Measurements from ENCODE around the gene RIOK2.
"Not testable (repeated sequence)": the region's sequence is repeated elsewhere in the genome, so short reads cannot be mapped to it uniquely, and the experiment has no call there.

The RIOK2 gene

DNA sequence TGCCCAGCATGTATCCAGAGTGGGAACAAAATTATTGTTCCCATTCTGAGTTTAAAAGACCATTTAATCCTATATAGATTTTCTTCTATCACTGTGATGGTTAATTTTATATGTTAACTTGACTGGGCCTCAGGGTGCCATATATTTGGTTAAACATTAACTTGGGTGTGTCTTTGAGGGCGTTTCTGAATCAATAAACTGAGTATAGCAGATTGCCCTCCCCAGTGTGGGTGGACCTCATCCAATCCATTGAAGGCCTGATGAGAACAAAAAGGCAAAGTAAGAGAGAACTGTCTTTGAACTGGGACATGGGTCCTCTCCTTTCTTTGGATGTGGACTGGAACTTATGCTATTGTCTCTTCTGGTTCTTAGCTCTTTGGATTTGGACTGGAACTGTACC, 17.3 kb downstream of the RIOK2 start:
- no peak for DNase-seq

DNA sequence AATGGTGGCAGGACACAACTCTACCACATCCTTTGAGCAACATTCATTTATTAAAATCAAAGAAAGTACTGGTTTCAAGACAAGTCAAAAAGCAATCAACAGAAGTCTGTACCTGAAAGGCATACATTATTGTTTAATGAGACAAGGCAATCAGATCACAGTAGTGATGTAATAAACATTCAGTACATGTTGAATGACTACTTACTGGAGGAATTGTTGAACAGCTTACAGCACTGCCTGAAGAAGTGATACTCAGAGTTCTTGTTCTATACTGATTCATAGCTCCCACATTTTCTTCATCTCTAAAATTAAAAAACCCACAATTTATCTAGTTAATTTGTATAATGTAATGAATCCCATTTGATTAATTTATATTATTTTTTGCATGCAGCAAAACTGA, 18.2 kb downstream of the RIOK2 start:
- no peak for DNase-seq

DNA sequence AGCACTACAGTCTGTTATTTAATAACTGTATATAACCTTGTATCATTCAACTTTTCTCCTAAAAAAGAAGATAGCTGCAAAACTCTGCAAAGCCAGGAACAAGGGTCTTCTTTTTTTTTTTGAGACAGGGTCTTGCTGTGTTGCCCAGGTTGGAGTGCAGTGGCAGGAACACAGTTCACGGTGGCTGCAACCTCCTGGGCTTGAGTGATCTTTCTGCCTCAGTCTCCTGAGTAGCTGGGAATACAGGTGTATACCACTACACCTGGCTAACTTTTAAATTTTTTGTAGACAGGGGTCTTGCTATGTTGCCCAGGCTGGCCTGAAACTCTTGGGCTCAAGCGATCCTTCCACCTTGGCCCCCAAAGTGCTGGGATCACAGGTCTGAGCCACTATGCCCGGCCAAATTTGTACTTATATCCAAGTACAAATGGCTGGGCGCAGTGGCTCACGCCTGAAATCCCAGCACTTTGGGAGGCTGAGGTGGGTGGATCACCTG, 19.2 kb downstream of the RIOK2 start:
- no peak for DNase-seq

DNA sequence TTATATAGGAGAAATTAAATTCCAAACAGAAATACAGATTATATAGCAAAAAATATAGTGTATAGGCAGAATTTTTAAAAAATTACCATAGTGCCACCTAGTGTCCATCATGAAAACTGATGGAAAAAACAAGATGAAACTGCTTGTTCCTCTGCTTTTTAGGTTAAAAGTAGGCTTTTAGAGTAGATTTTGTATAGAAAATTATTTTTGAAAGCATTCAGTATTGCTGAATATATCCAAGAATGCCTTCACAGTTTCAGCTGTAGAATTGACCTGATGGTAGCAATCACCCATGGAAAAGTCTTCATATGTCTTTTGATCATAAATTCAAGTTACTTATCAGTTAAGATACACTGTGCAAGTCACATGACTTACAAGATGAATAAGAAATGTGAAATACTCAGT, 19.7 kb downstream of the RIOK2 start:
- DNase-seq: no peak

DNA sequence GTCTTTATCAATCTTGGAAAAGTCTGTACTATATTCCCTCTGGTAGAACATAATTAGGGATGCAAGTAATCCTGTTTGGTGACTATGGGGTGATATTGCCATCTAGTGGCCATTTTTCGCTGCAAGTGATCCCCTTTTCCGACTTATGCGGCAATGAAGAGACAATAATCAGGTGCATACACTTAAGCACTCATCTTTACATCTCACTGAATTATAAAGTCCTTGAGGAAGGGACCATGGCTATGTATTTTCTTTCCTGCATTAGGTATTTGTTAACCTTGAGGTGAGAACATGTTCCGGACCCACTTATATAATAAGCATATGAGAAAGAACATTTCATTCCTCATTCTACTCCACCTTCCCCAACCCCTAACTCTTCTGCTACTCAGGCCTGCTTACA, 21.0 kb downstream of the RIOK2 start:
- DNase-seq: peak; percentile 72

DNA sequence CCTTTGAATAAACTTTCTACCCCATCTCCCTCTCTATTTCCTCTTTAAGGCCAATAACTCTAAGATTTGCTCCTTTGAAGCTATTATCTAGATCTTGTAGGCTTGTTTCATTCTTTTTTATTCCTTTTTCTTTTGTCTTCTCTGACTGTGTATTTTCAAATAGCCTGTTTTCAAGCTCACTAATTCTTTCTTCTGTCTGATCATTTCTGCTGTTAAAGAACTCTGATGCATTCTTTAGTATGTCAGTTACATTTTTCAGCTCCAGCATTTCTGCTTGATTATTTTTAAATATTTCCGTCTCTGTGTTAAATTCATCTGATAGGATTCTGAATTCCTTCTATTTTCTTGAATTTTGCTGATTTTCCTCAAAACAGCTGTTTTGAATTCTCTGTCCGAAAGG, 25.4 kb downstream of the RIOK2 start:
- no peak for DNase-seq

DNA sequence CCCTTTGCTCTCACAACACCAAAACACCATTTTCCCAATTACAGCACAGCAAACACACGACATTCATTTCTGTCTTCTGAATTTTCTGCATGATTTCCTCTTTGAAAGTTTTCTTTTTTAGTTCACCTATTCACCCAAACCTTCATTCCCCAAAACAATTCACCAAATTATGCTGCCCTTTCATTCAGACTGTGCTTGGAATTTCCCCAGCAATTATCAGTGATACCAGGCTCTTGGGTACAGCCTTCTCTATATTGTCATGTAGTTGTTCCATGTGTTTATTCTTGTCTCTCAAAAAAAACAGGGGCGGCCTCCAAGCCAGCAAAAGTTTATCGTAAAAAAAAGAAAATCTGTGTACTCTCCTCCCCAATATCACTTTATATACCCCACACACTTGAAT, 31.7 kb downstream of the RIOK2 start:
- no peak for DNase-seq

DNA sequence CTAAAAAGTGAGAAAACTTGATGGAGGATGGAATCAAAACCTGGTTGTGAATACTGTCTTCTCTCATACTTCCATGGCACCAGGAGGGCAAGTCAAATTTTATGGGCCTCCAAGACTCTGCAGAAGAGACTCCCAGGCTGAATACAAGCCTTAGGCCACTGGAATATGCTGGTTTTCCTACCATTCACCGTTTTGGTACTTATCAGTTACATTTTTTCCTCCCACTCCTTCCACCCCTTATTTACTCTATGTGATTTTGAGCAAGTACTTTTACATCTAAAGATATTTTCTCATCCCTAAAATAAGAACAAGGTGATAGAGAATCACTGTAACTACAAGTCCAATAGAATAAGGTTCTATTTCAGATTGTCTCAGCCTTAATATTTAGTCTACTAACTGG, 32.6 kb downstream of the RIOK2 start:
- DNase-seq: no peak

DNA sequence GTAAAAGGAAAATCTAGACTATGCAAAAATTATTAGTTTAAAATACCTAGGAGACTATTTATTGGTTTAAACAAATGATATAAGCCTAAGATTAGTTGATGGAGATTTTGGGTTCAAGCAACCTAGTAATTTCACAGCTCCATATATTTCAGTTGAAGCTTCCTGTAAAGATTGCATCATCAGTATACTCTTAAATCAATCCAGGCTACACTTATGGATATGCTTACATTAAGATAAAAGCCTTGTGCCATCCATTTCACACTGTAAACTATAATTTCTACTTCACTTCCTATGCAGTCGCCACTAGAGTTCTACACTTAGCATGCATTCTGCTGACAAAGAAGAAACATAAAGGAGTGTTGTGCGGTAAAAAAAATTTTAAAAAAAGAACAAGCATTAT, 33.3 kb downstream of the RIOK2 start:
- no peak for DNase-seq

DNA sequence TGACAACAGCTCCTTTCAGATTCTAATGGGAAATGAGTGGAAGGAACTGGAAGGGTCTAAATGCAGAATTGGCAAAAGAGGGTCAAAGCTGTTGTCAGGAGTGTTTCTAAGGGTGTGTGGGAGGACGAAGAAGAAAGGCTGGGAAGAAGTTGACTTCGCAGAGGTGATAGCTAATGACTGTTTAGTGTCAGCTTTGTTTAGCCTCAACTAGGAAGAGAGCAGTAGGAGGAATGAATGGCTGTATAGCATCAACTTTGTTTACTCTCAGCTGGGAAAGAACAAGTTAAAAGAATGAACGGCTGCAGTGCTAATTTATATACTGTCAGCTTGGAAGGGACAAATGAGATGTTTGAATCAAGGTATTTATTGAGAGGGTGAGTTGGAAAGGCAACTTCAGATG, 34.8 kb downstream of the RIOK2 start:
- no peak for DNase-seq

DNA sequence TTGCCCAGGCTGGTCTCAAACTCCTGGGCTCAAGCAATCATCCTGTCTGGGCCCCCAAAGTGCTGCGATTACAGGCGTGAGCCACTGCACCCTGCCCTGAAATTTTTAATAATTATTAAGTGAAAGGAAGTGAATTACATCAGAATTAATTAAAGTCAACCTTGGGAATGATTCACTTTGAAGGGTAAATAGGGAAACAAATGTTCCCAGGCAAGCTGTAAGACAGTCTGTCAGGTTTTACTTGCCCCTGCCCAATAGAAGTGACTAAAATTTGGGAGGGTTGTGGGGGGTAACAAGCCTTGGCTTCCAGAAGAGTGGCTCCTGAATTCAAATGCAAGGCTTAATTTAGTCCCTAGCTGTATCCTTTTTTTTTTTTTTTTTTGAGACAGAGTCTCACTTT, 39.3 kb downstream of the RIOK2 start:
- DNase-seq: no peak

DNA sequence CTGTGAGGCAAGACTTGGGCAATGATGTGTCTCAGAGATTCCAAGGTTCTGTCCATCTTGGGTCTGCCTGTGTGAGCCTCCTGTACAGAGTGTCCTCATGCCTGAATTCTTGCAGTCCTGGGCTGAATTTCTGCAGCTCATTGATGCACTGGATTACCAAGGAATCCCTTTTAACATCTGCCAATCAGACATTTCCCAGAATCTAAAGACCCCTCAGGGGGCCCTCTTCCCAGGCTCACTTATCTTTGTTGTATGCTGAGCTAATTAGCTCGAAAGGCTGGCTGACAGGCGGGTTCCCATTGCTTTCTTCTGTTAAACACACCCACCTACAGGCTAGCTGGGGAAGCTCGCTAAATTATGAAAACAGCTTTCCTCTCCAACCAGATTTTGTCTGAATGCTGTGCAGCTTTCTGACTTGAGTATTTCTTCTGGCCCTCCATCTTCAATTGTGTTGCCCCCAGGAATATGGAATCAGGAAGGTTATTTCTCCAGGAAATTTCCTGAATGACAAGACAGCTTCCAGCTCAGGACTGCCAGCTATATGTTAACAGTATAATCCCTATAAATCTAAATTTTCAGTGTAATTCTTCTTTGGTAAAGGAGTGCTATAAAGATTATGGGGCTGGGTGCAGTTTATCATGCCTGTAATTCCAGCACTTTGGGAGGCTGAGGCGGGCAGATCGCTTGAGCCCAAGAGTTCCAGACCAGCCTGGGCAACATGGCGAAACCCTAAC, 40.4 kb downstream of the RIOK2 start, which contains the start of gene LIX1:
TSS of gene LIX1 (minus strand) at position 91 of the 734 bp plus-strand sequence. CDS start at position 56, 35 bp downstream.
- peak; percentile 19 for DNase-seq

DNA sequence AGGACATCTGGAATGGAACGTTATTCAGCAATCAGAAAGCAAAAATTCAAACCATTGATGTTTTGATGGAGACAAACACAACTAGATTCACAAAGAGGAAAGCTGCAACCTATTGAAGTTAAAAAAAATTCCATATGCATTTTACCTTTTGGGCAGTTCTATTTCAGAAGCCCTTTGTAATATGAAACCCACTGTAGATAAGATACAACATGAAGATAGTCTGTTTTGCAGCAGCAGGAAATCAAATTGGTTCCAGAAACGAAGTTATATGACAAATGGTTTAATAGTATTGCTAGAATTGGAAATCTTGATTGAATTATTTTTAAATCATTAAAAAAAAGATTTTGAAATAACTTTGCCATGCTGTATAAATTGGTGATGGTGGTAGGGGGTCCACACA, 41.5 kb downstream of the RIOK2 start:
- no peak for DNase-seq

DNA sequence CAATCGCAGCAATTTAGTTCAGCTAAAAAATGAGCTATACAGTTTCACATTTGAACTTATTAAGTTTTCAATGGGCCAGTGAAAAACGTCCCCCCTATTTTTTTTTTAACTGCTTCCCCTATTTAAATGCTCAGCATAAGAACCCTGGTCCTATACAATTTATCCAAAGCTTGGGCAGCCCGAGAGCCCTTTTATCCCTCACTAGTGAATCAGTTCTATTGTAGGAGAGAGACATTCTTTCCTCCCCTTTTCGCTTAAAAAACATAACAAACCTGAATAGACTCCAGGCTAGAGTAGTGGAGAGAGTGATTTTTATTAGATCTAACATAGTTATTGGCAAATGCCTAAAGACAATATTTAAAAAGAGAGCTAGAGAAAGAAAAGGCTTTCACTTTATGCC, 42.0 kb downstream of the RIOK2 start:
- no peak for DNase-seq

DNA sequence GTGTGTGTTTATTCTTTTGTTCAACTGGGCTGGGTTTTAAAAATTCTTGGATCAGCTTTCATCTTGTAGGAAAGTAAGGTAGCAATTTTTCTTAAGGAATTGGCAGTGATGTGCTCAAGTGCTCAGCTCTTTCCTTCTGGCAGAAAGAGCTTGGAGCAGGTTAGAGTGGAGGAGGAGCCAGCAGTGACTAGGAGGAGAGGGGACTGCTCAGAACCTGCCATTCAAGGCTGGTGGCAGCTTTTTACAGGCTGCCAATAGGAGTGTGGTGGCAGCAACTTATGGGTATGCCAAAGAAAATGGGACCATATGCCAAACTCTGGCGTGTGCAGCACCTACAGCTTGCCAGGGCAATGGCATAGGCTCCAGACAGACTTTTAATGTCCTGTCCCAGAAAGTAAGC, 42.8 kb downstream of the RIOK2 start:
- DNase-seq: not testable (repeated sequence)

DNA sequence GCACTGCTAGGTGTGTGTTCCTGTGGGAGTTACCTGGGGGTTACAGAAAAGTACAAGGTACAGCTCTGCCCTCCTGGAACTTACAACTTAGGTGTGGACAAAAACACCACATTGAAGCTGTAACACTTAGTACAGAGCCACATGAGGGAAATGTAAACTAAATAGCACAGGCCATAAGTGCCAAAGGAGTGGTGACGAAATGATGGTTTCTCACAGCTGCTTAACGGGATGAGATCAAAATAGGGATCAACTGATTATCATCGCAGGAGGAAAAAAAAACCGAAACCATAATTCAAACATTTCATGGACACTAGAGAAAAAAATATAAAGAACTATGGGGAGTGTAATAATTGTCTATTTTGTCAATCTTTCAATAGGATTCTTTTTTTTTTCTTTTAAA, 46.6 kb downstream of the RIOK2 start:
- DNase-seq: no peak

DNA sequence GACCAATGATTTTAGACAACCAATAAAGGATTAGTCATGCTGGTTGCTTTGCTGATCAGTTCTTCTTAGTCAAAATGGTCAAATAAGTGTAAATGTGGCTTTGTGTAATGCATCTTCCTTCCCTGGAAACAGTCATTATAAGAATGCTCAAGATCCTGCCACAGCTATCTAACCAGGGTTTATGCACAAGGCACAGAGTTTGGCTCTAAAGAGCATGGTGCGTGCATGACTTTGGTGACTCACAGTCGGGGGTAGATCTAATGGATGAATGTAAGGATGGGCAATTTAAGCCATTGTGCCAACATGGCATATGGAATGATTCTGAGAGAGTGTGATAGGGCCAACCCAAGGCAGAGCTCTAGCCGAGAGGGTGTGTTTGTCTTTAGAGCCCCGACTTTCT, 47.2 kb downstream of the RIOK2 start:
- no peak for DNase-seq

DNA sequence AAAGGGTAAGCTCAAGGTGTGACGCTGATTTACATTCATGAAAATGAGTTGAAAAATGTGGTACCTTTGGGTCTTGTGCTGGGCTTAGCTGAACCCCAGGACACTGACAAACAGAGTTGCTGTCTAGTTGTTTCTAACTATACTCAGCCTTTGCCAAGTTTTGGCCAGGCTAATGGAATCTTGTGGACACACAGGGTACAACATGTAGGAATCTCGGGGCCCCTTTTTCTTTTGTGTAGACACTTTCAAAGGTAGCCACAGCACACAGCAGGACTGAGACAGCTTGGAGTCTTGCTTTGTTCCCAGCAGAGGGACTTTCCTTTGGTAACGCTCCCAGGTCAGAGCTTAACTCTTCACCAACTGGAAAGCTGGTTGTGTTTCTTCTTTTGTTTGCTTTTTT, 48.4 kb downstream of the RIOK2 start:
- DNase-seq: no peak

DNA sequence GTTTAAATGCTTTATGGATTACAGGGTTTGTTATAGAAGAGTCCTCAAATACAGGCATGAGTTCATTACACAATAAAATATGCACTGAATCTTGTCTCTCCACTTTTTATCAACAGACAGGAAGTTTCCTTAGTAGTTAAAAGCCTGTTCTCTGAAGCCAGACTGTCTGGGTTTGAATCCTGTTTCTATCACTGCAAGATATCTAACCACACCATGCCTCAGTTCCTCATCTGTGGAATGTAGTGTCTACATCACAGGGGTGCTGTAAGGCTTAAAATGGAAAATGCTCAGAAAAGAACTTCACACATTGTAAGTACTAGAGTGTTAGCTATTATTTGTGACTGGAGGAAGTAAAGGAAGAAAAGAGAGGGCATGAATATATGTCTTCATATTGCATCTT, 49.9 kb downstream of the RIOK2 start:
- no peak for DNase-seq

DNA sequence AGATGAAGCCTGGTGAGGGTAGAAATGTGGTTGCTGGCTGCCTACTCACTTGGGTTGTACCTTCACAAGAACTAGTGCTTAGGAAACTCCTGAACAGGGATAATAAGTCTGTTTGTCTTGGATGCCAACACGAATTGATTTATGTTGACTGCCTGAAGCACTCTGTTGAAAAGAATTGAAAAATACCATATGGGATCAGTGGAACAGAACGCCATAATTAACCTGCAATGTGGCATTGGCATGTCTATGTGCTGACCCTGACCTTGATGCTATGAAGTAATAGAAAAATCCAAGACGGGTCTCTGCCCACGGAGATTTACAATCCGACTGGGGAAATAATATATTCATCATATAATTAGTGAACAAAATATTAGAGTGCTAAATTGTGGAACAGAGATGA, 51.1 kb downstream of the RIOK2 start:
- DNase-seq: no peak

DNA sequence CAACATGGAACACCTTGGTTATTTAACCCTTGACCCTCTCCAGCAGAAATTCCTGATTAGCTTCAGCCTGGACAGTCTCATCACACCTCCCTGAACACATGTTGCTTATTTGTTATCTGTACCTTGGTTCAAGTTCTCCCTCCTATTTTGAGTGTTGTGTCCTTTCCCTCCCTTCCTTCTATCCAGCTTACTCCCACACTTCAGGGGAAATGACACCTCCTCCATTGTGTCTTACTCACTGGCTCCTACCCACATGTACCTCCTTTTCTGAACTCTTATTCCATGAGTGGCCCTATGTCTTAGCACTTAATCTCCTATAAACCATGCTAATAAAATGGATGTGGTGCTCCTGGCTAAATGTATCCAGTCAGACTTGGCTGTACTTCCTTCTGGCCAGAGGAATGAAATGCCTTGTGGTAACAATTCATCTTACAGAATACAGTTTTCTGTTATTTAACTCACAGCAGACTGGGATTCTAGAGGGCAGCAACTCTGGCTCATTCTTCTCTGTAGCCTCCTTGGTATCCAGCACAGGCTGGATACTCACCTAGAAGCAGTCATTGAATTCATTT, 51.8 kb downstream of the RIOK2 start:
- no peak for DNase-seq

DNA sequence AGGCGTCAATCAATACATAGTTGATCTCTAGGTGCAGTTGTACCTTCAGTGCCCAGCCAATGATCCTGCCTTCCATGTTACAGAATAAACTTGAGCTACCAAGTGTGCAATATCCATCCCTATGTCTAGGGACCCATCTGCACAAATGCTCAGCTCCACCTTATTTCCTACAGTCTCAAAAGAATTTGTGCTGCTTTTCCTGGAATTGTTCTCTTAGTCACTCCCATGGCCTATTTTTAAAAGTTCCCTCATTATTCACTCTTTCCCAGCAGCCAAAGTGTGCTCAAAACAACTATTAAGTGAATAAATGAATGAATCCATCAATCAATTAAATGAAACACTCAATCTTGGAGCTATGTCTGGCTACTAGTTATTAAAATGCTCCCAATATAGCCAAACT, 55.3 kb downstream of the RIOK2 start:
- no peak for DNase-seq

DNA sequence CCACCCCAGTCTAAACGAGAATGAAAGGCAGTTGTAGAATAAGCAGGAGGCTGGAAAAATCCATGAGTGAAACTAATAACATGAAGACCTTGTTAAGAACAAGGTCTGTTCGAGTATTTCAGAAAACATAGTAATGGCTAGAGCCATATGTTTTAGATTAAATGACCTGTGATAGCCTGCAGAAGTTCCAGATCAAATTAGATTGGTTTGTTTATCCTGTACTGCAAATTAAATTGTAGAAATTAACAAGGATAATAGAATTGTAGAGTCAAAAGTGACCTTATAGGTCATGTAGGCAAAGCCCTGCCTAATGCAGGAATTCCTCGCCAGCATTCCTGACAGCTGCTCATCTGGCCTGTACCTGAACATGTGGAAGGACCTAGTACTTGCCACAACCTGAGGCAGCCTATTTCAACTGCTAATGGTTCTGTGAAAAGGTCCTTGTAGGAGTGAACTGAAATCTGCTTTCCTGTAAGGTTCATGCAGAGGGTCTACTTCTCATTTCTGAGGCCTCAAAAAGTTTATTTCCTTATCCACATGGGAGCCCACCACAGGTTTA, 57.8 kb downstream of the RIOK2 start:
- DNase-seq: no peak

DNA sequence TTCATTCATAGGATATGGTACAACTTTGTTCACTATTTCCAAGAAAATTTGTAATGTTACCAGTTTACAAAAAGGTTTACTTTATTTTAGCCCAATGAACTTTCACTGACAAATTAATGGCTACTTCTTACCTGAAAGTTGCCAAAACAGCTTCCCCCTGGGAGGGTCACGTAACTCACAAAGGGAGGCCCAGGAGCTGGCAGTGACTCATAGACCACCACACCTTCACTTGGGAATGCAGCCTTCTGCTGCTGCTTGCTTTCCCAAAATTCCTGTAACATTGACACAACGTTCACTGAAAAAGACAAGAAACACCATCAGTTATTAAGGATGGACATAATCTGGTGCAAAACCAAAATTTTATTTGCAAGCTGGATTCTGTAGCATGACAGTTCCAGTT, 58.7 kb downstream of the RIOK2 start:
- no peak for DNase-seq

DNA sequence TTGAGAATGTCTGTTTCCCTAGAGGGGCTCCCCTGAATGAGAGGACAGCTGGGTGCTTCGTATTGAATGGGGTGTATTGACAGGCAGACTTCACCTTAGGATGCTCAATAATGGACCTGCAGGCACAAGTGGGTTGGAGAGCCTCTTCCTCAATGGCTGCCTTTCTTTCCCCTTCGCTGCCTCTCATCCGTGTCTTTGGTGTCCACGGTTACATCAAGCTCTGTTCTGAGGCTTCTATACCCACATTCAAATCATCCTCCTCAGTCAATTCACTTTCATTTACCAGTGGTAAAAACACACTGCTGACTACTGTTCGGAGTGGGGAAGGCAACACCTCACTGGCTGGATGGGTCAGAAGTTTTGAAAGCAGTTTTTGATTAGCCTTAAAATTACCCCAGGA, 61.2 kb downstream of the RIOK2 start:
- no peak for DNase-seq

Measured in CD4-positive, alpha-beta T cell treated with Interleukin-17A for 4 hours (primary cell).